ENCODE data around the gene CACNB2. TPM values are rescaled to one million over a fixed set of nuclear protein-coding genes. Genes with fewer than 3 reads are reported as not detected.

CACNB2 gene
- total and polyA plus RNA-seq, 4 donors: 0.90 to 23.9 (median 3.7) TPM

DNA sequence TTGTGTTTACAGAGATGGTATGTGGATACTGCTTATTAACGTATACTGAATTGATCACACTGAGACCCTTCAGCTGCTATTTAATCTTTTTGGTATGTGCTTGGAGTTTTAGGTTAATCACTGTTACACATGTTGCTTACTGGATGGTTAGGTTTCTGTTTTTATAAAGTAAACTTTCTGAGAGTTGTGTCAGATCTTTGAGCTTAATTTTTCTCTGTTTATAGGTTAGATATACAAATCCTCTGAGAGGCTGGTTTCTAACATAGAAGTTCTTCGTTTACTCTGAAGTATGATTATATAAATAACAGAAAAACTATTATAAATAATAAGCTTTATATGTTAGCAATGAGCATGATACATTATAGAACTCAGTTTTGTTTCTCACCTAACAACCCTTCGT lies 388.1 kb downstream of the CACNB2 start:
- Histone ChIP-seq H3K4me3 (no peak overlapping the region), H3K27me3 (ENCODE audit: control insufficient read depth in 3 of 3, insufficient read depth in 3 of 3, low read length in 2 of 3) (no peaks in the 10 kb centered on the region), H3K4me1 (ENCODE audit: control insufficient read depth in 5 of 5, insufficient read depth in 5 of 5, low read length in 5 of 5) (peaks cover 0 to 5% (median 0%) of the 10 kb centered on the region in 5 donors), H3K9ac (ENCODE audit: insufficient read depth in 1 of 2, low read length in 2 of 2) (no peak overlapping the region), H3K9me3 (ENCODE audit: control insufficient read depth in 4 of 4, insufficient read depth in 3 of 4, low read length in 3 of 4) (no peaks in the 10 kb centered on the region), H3K36me3 (ENCODE audit: control insufficient read depth in 4 of 4, insufficient read depth in 4 of 4, low read length in 4 of 4) (peaks cover 0 to 9% (median 5%) of the 10 kb centered on the region in 4 donors), H3K27ac (ENCODE audit: low read depth in 1 of 2, low read length in 1 of 2) (no peak overlapping the region)
- DNase-seq: peak in 1 of 3 donors; percentile 30
- no peak for ATAC-seq (ENCODE audit: insufficient read depth, low FRiP score)
- 78 to 85% methylated on average over 3 of the region's 3 CpGs for WGBS, 2 donors
- TF ChIP-seq, protein P1, sequence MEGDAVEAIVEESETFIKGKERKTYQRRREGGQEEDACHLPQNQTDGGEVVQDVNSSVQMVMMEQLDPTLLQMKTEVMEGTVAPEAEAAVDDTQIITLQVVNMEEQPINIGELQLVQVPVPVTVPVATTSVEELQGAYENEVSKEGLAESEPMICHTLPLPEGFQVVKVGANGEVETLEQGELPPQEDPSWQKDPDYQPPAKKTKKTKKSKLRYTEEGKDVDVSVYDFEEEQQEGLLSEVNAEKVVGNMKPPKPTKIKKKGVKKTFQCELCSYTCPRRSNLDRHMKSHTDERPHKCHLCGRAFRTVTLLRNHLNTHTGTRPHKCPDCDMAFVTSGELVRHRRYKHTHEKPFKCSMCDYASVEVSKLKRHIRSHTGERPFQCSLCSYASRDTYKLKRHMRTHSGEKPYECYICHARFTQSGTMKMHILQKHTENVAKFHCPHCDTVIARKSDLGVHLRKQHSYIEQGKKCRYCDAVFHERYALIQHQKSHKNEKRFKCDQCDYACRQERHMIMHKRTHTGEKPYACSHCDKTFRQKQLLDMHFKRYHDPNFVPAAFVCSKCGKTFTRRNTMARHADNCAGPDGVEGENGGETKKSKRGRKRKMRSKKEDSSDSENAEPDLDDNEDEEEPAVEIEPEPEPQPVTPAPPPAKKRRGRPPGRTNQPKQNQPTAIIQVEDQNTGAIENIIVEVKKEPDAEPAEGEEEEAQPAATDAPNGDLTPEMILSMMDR (IDR thresholded peaks at IDR 0.05; ENCODE audit: control extremely low read depth, extremely low read depth): no peak

GRCh38 chr10:18532881-18533535 lies 392.8 kb downstream of the CACNB2 start:
- ATAC-seq (ENCODE audit: insufficient read depth, low FRiP score): no peak
- Histone ChIP-seq H3K9ac (ENCODE audit: insufficient read depth in 1 of 2, low read length in 2 of 2) (no peak overlapping the region), H3K27ac (ENCODE audit: low read depth in 1 of 2, low read length in 1 of 2) (peak overlapping the region in 1 of 2 donors; percentile 2), H3K4me1 (ENCODE audit: control insufficient read depth in 5 of 5, insufficient read depth in 5 of 5, low read length in 5 of 5) (peaks cover 0 to 3% (median 0%) of the 10 kb centered on the region in 5 donors), H3K4me3 (no peak overlapping the region), H3K27me3 (ENCODE audit: control insufficient read depth in 3 of 3, insufficient read depth in 3 of 3, low read length in 2 of 3) (no peaks in the 10 kb centered on the region), H3K9me3 (ENCODE audit: control insufficient read depth in 4 of 4, insufficient read depth in 3 of 4, low read length in 3 of 4) (no peaks in the 10 kb centered on the region), H3K36me3 (ENCODE audit: control insufficient read depth in 4 of 4, insufficient read depth in 4 of 4, low read length in 4 of 4) (peaks cover 1 to 28% (median 18%) of the 10 kb centered on the region in 4 donors)
- DNase-seq: no peak
- TF ChIP-seq, protein P1 (IDR thresholded peaks at IDR 0.05; ENCODE audit: control extremely low read depth, extremely low read depth): no peak
- 90% methylated on average over 7 of the region's 7 CpGs for WGBS, 2 donors

DNA sequence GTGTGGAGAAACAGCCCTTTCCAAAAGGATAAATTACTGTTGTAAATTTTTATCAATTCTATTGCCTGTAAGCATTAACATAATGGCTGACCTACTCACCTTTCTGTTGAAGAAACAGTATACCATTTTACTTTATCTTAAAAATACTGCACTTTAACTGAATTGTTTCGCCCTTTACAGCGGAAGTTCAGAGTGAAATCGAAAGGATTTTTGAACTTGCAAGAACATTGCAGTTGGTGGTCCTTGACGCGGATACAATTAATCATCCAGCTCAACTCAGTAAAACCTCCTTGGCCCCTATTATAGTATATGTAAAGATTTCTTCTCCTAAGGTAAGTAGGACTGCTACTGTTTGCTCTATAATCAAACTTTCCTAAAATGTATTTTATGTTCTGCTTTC lies 393.7 kb downstream of the CACNB2 start:
- DNase-seq: peak in 2 of 3 donors; percentile 21 to 46
- Histone ChIP-seq H3K4me3 (no peak overlapping the region), H3K9ac (ENCODE audit: insufficient read depth in 1 of 2, low read length in 2 of 2) (peak overlapping the region in 1 of 2 donors; percentile 13), H3K36me3 (ENCODE audit: control insufficient read depth in 4 of 4, insufficient read depth in 4 of 4, low read length in 4 of 4) (peaks cover 1 to 33% (median 21%) of the 10 kb centered on the region in 4 donors), H3K4me1 (ENCODE audit: control insufficient read depth in 5 of 5, insufficient read depth in 5 of 5, low read length in 5 of 5) (no peaks in the 10 kb centered on the region), H3K27me3 (ENCODE audit: control insufficient read depth in 3 of 3, insufficient read depth in 3 of 3, low read length in 2 of 3) (no peaks in the 10 kb centered on the region), H3K27ac (ENCODE audit: low read depth in 1 of 2, low read length in 1 of 2) (no peak overlapping the region), H3K9me3 (ENCODE audit: control insufficient read depth in 4 of 4, insufficient read depth in 3 of 4, low read length in 3 of 4) (no peaks in the 10 kb centered on the region)
- ATAC-seq (ENCODE audit: insufficient read depth, low FRiP score): no peak
- 84 to 90% methylated on average over 5 of the region's 5 CpGs for WGBS, 2 donors
- TF ChIP-seq, protein P1 (IDR thresholded peaks at IDR 0.05; ENCODE audit: control extremely low read depth, extremely low read depth): no peak

Measured in lung (tissue), 12 donors.